Suprapubic skin (tissue), 4 donors: Measurements from ENCODE around the gene COP1. TPM values are rescaled to one million over a fixed set of nuclear protein-coding genes. Genes with fewer than 3 reads are reported as not detected.

Experiments used
- DNase-seq, 2 donors: peaks; one replicate each; pipeline ENCODE4 v3.0.0-alpha.2; 2019; ENCODE audit warnings: low spot score in 2 of 2
- H3K27ac ChIP-seq: fragments of 200-600 bp; sonication (generic); one replicate; pipeline ENCODE4 v1.5.1; 2019
- H3K27me3 ChIP-seq: fragments of 200-600 bp; sonication (generic); one replicate; pipeline ENCODE4 v1.5.1; 2019
- H3K36me3 ChIP-seq: fragments of 200-600 bp; sonication (generic); one replicate; pipeline ENCODE4 v1.5.1; 2019
- H3K4me1 ChIP-seq: fragments of 200-600 bp; sonication (generic); one replicate; pipeline ENCODE4 v1.5.1; 2019
- H3K4me3 ChIP-seq: fragments of 200-600 bp; sonication (generic); one replicate; pipeline ENCODE4 v1.5.1; 2019; ENCODE audit warnings: mild to moderate bottlenecking
- H3K9me3 ChIP-seq: fragments of 200-600 bp; sonication (generic); one replicate; pipeline ENCODE4 v1.5.1; 2019
- CTCF ChIP-seq, 2 donors: fragments of 200-600 bp in 1 of 2; fragments of 450-650 bp in 1 of 2; sonication (generic) in 1 of 2; IDR thresholded peaks; one replicate each; pipeline ENCODE4 v1.5.1; 2016 to 2019; ENCODE audit warnings: antibody characterized with exemption in 2 of 2, mild to moderate bottlenecking in 1 of 2, moderate library complexity in 1 of 2
- EP300 ChIP-seq: sonication (generic); formaldehyde crosslinking; IDR thresholded peaks from one replicate; pipeline ENCODE4 v1.6.1; 2017; ENCODE audit warnings: antibody characterized with exemption
- POLR2A ChIP-seq, 2 donors: fragments of 450-650 bp; IDR thresholded peaks; one replicate each; pipeline ENCODE4 v1.6.1; 2017; ENCODE audit warnings: antibody characterized with exemption in 2 of 2, mild to moderate bottlenecking in 2 of 2, moderate library complexity in 2 of 2
- POLR2AphosphoS5 ChIP-seq, 3 donors: sonication (generic); formaldehyde crosslinking; IDR thresholded peaks; one replicate each; pipeline ENCODE4 v1.6.1; 2017; ENCODE audit warnings: antibody characterized with exemption in 3 of 3
- WGBS: methylation state at CpG from one replicate; pipeline ENCODE4 v1.1.5; 2018; 5-methylcytosine and 5-hydroxymethylcytosine counted together
- total RNA-seq, 4 donors: library from RNA; depleted of rRNA; stranded (reverse); fragments of >200 nt; gene quantifications; one replicate each; pipeline ENCODE4 v1.1.0, GENCODE V29; 2016

Gene COP1
- total RNA-seq, 4 donors from 2014 or later = 33.2 to 84.1 (median 52.3) TPM

DNA sequence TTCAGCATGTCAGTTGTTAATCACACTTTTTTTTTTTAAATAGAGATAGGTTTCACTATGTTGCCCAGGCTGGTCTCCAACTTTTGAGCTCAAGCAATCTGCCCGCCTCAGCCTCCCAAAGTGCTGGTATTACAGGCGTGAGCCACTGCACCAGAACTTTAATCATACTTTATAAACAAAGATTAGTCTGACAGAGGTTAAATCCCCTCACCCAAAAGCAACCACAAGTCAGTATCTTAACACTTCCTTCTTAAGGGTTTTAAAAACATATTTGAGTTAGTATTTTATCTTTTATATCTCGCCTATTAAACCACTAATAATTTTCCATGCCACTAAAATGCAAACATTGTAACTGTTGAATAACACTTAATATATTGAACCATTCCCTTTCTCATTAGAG, 70.2 kb downstream of the COP1 start:
- TF ChIP-seq POLR2A (IDR thresholded peaks at IDR 0.05) = no peak
- TF ChIP-seq CTCF (IDR thresholded peaks at IDR 0.05) = no peak
- TF ChIP-seq EP300 = no peak
- TF ChIP-seq POLR2AphosphoS5 (IDR thresholded peaks at IDR 0.05) = no peak
- Histone ChIP-seq H3K36me3 (peaks cover 4% of the 10 kb centered on the region), H3K27me3 (no peaks in the 10 kb centered on the region), H3K9me3 (no peaks in the 10 kb centered on the region), H3K27ac (no peak overlapping the region), H3K4me1 (no peaks in the 10 kb centered on the region), H3K4me3 (no peak overlapping the region)
- WGBS = 79% methylated on average over 3 of the region's 3 CpGs
- no peak for DNase-seq

- no peaks in the 10 kb centered on the region for H3K4me1 ChIP-seq
- no peak overlapping the region for H3K4me3 ChIP-seq
- 65% methylated on average over 2 of the region's 2 CpGs for WGBS
- no peaks in the 10 kb centered on the region for H3K9me3 ChIP-seq
- H3K27ac ChIP-seq = no peak overlapping the region
- no peak for DNase-seq
- no peaks in the 10 kb centered on the region for H3K27me3 ChIP-seq
- H3K36me3 ChIP-seq = peaks cover 5% of the 10 kb centered on the region
- no peak for TF ChIP-seq POLR2A (IDR thresholded peaks at IDR 0.05)
- no peak for TF ChIP-seq EP300
Observed at GRCh38 chr1:176134666-176135065, 72.4 kb downstream of the COP1 start.

- Histone ChIP-seq H3K4me1 (no peaks in the 10 kb centered on the region), H3K4me3 (no peak overlapping the region), H3K36me3 (peaks cover 5% of the 10 kb centered on the region), H3K27ac (no peak overlapping the region), H3K9me3 (peaks cover 14% of the 10 kb centered on the region), H3K27me3 (no peaks in the 10 kb centered on the region)
- no peak for DNase-seq
- WGBS = 99% methylated on average over 4 of the region's 4 CpGs
- TF ChIP-seq EP300 = no peak
- no peak for TF ChIP-seq CTCF (IDR thresholded peaks at IDR 0.05)
- TF ChIP-seq POLR2A (IDR thresholded peaks at IDR 0.05) = no peak
- no peak for TF ChIP-seq POLR2AphosphoS5 (IDR thresholded peaks at IDR 0.05)
Observed at GRCh38 chr1:176122282-176122681, 84.8 kb downstream of the COP1 start.

GRCh38 chr1:176119549-176119948, 87.5 kb downstream of the COP1 start:
- Histone ChIP-seq H3K27ac (no peak overlapping the region), H3K4me3 (no peak overlapping the region), H3K27me3 (no peaks in the 10 kb centered on the region), H3K9me3 (peaks cover 14% of the 10 kb centered on the region), H3K36me3 (peaks cover 7% of the 10 kb centered on the region), H3K4me1 (no peaks in the 10 kb centered on the region)
- no peak for DNase-seq
- TF ChIP-seq EP300 (no peak), POLR2A (IDR thresholded peaks at IDR 0.05) (no peak), POLR2AphosphoS5 (IDR thresholded peaks at IDR 0.05) (no peak), CTCF (IDR thresholded peaks at IDR 0.05) (no peak)
- 67% methylated on average over 1 of the region's 1 CpG for WGBS

DNA sequence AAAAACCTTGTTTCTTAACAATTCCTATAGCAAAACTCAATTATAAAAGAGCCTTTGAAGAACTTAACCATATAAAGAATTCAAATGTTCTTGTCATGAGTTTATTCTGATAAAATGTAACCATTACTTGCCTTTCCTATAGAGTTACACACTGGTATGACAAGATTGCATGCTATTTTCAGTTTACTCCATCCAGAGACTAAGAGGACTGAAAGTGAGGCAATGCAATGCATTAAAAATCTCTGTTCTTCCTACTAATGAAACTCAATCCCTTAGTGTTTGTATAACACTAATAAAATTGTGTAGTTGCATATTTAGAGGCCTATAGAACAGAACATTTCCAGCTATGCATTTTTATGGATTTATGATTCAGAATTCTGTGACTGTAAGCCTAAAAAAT, 88.1 kb downstream of the COP1 start:
- Histone ChIP-seq H3K4me3 (no peak overlapping the region), H3K4me1 (no peaks in the 10 kb centered on the region), H3K9me3 (peaks cover 14% of the 10 kb centered on the region), H3K27me3 (no peaks in the 10 kb centered on the region), H3K27ac (no peak overlapping the region), H3K36me3 (peaks cover 7% of the 10 kb centered on the region)
- no peak for TF ChIP-seq POLR2AphosphoS5 (IDR thresholded peaks at IDR 0.05)
- DNase-seq = no peak

GRCh38 chr1:176111835-176112234, 95.3 kb downstream of the COP1 start:
- Histone ChIP-seq H3K27me3 (no peaks in the 10 kb centered on the region), H3K36me3 (peaks cover 14% of the 10 kb centered on the region), H3K9me3 (no peaks in the 10 kb centered on the region), H3K4me3 (no peak overlapping the region), H3K4me1 (no peaks in the 10 kb centered on the region), H3K27ac (no peak overlapping the region)
- no peak for DNase-seq
- no peak for TF ChIP-seq POLR2AphosphoS5 (IDR thresholded peaks at IDR 0.05)
- TF ChIP-seq CTCF (IDR thresholded peaks at IDR 0.05) = no peak
- TF ChIP-seq EP300 = no peak
- TF ChIP-seq POLR2A (IDR thresholded peaks at IDR 0.05) = no peak
- 95% methylated on average over 1 of the region's 1 CpG for WGBS
